Neutrophil (primary cell): ENCODE results near the gene SETD7.

Experiments used
- H3K27ac ChIP-seq: fragments of 200-600 bp; sonication (generic); 2 replicates; pipeline ENCODE4 v1.5.1; 2016; ENCODE audit warnings: mild to moderate bottlenecking, moderate library complexity
- H3K27me3 ChIP-seq: fragments of 200-600 bp; sonication (generic); 2 replicates; pipeline ENCODE4 v1.6.0; 2016; ENCODE audit warnings: mild to moderate bottlenecking
- H3K36me3 ChIP-seq: fragments of 200-600 bp; sonication (generic); 2 replicates; pipeline ENCODE4 v1.5.1; 2017
- H3K4me1 ChIP-seq, 2 experiments: fragments of 200-600 bp in 1 of 2; sonication (generic) in 1 of 2; 1 replicate in 1 of 2; 2 replicates in 1 of 2; pipeline versions ENCODE4 v1.5.1 to v1.6.1; 2013 to 2016; ENCODE audit warnings: low read depth in 1 of 2, low read length in 1 of 2, mild to moderate bottlenecking in 1 of 2, moderate library complexity in 1 of 2; ENCODE audit not compliant: control insufficient read depth in 1 of 2, insufficient read depth in 1 of 2
- H3K4me3 ChIP-seq, 2 experiments: fragments of 200-600 bp in 1 of 2; sonication (generic) in 1 of 2; 1 replicate in 1 of 2; 2 replicates in 1 of 2; pipeline ENCODE4 v1.5.1; 2013 to 2016; ENCODE audit warnings: low read depth in 1 of 2, low read length in 1 of 2, mild to moderate bottlenecking in 1 of 2, moderate library complexity in 1 of 2
- H3K9me3 ChIP-seq: fragments of 200-600 bp; sonication (generic); 2 replicates; pipeline ENCODE4 v1.5.1; 2016
- CTCF ChIP-seq: fragments of 200-600 bp; sonication (generic); IDR thresholded peaks from 2 replicates; pipeline ENCODE4 v1.5.1; 2016; ENCODE audit warnings: antibody characterized with exemption

SETD7 gene

DNA sequence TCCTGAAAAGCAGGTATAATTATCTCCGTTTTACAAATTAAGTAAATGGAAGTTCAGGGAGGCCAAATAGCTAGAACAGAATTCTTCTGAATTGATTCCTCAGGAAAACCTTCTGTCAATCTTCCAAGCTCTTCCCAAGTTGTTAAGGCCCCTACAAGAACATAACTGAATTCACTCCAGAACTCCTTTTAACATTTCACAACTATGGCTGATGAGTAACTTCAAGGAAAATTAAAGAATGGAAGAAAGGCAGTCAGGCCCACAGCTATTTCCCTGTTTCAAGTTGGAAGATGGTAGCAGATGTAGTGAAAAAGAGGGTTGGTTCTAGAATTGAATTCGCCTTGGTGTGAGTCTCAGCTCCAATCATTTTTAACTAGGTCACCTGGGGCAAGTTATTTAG, 15.9 kb downstream of the SETD7 start:
- no peak overlapping the region for H3K27ac ChIP-seq
- H3K27me3 ChIP-seq, result no peaks in the 10 kb centered on the region
- no peaks in the 10 kb centered on the region for H3K4me1 ChIP-seq
- no peak for TF ChIP-seq CTCF
- no peaks in the 10 kb centered on the region for H3K9me3 ChIP-seq
- no peaks in the 10 kb centered on the region for H3K36me3 ChIP-seq
- H3K4me3 ChIP-seq, result no peak overlapping the region

- Histone ChIP-seq H3K27ac (no peak overlapping the region), H3K4me1 (no peaks in the 10 kb centered on the region), H3K4me3 (no peak overlapping the region), H3K36me3 (no peaks in the 10 kb centered on the region), H3K27me3 (no peaks in the 10 kb centered on the region), H3K9me3 (no peaks in the 10 kb centered on the region)
- TF ChIP-seq CTCF, result no peak
These were observed 18.7 kb downstream of the SETD7 start for GRCh38 chr4:139537292-139537691.

DNA sequence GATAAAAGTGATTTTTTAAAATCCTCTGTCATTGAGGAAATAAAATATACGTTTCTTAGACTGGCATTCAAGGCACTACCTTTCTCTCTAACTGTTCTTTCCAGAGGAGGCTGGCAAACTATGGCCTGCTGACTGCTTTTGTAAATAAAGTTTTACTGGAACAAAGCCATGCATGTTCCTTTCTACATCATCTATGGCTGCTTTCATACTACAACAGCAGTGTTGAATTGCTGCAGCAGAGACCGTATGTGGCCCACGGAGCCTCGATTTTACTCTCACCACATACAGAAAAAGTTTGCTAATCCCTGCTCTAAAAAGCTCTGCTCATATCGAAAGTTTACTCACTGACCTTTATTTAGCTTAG, 20.2 kb downstream of the SETD7 start:
- TF ChIP-seq CTCF, result no peak
- Histone ChIP-seq H3K27me3 (no peaks in the 10 kb centered on the region), H3K36me3 (no peaks in the 10 kb centered on the region), H3K27ac (no peak overlapping the region), H3K9me3 (no peaks in the 10 kb centered on the region), H3K4me1 (peaks cover 0 to under 1% of the 10 kb centered on the region in 2 experiments), H3K4me3 (no peak overlapping the region)

- H3K27ac ChIP-seq, result no peak overlapping the region
These were observed 20.7 kb downstream of the SETD7 start for GRCh38 chr4:139535228-139535870.

GRCh38 chr4:139534287-139534950, 21.6 kb downstream of the SETD7 start:
- no peaks in the 10 kb centered on the region for H3K27me3 ChIP-seq
- H3K4me1 ChIP-seq, result peaks cover 0 to 4% of the 10 kb centered on the region in 2 experiments
- no peaks in the 10 kb centered on the region for H3K9me3 ChIP-seq
- no peak for TF ChIP-seq CTCF
- H3K4me3 ChIP-seq, result no peak overlapping the region
- no peak overlapping the region for H3K27ac ChIP-seq
- H3K36me3 ChIP-seq, result no peaks in the 10 kb centered on the region

More at GRCh38 chr4:139535228-139535870, 20.7 kb downstream of the SETD7 start:
- TF ChIP-seq CTCF, result no peak
- H3K4me3 ChIP-seq, result no peak overlapping the region
- H3K36me3 ChIP-seq, result no peaks in the 10 kb centered on the region
- H3K27me3 ChIP-seq, result no peaks in the 10 kb centered on the region
- H3K9me3 ChIP-seq, result no peaks in the 10 kb centered on the region
- peaks cover 0 to 4% of the 10 kb centered on the region in 2 experiments for H3K4me1 ChIP-seq
